Stimulated activated CD8-positive, alpha-beta memory T cell treated with anti-CD3 and anti-CD28 coated beads, Interleukin-4, amount 100 ng/mL, for 48 hours (primary cell): ENCODE data around the gene UNC5B.

Experiments used
- DNase-seq: peaks from one replicate; pipeline ENCODE4 v3.0.0-alpha.2; 2020

UNC5B gene

GRCh38 chr10:71255808-71256660 lies 43.7 kb downstream of the UNC5B start:
- DNase-seq, result no peak

GRCh38 chr10:71256661-71257318 lies 44.4 kb downstream of the UNC5B start:
- no peak for DNase-seq

- no peak for DNase-seq
Measured at GRCh38 chr10:71257319-71257997, 45.1 kb downstream of the UNC5B start.

GRCh38 chr10:71258046-71258445 lies 45.7 kb downstream of the UNC5B start:
- DNase-seq, result no peak

- DNase-seq, result no peak
Measured at GRCh38 chr10:71258446-71259145, 46.2 kb downstream of the UNC5B start.

- DNase-seq, result no peak
Measured at GRCh38 chr10:71259282-71259681, 46.9 kb downstream of the UNC5B start.

GRCh38 chr10:71259815-71260501 lies 47.6 kb downstream of the UNC5B start:
- no peak for DNase-seq

- no peak for DNase-seq
Measured at GRCh38 chr10:71260622-71261325, 48.4 kb downstream of the UNC5B start.

GRCh38 chr10:71262027-71262426 lies 49.7 kb downstream of the UNC5B start:
- no peak for DNase-seq

- DNase-seq, result no peak
Measured at GRCh38 chr10:71262817-71263216, 50.4 kb downstream of the UNC5B start.

- no peak for DNase-seq
Measured at GRCh38 chr10:71263376-71263775, 51.0 kb downstream of the UNC5B start.

GRCh38 chr10:71264345-71265200 lies 52.2 kb downstream of the UNC5B start:
- no peak for DNase-seq

GRCh38 chr10:71265201-71265575 lies 52.8 kb downstream of the UNC5B start:
- DNase-seq, result no peak

- no peak for DNase-seq
Measured at GRCh38 chr10:71265618-71266146, 53.3 kb downstream of the UNC5B start.

GRCh38 chr10:71266147-71266917 lies 54.0 kb downstream of the UNC5B start:
- DNase-seq, result no peak

- no peak for DNase-seq
Measured at GRCh38 chr10:71266918-71267442, 54.6 kb downstream of the UNC5B start.

GRCh38 chr10:71267508-71268240 lies 55.3 kb downstream of the UNC5B start:
- DNase-seq, result no peak

- DNase-seq, result no peak
Measured at GRCh38 chr10:71268247-71268691, 55.9 kb downstream of the UNC5B start.

GRCh38 chr10:71268758-71269157 lies 56.4 kb downstream of the UNC5B start:
- no peak for DNase-seq
